ENCODE data around the gene TXNRD3. TPM values are rescaled to one million over a fixed set of nuclear protein-coding genes. Genes with fewer than 3 reads are reported as not detected.

Gene TXNRD3
- total RNA-seq, 1 donor from 2014 or later: 5.1 TPM

DNA sequence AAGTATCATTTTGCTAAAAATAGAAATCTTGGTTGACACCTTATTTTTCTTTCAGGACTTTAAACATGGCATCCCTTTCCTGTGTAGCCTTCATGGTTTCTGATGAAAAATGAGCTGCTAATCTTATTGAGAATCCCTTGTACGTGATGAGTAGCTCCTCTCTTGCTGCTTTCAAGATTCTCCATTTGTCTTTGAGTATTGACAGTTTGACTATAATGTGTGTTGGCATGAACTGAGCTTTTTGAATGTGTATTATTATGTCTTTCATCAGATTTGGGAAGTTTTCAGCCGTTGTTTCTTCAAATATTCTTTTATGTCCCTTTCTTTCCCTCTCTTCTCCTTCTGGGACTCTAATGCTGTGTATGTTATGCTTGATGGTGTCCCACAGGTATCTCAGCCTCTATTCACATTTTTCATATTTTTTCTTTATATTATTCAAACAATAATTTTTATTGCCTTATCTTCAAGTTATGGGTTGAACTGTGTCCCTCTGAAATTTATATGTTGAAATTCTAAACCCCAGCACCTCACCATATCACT, 92.1 kb downstream of the TXNRD3 start:
- intact Hi-C loops (cut with DNase I): no loop called here
- DNase-seq (ENCODE audit: low spot score): no peak

DNA sequence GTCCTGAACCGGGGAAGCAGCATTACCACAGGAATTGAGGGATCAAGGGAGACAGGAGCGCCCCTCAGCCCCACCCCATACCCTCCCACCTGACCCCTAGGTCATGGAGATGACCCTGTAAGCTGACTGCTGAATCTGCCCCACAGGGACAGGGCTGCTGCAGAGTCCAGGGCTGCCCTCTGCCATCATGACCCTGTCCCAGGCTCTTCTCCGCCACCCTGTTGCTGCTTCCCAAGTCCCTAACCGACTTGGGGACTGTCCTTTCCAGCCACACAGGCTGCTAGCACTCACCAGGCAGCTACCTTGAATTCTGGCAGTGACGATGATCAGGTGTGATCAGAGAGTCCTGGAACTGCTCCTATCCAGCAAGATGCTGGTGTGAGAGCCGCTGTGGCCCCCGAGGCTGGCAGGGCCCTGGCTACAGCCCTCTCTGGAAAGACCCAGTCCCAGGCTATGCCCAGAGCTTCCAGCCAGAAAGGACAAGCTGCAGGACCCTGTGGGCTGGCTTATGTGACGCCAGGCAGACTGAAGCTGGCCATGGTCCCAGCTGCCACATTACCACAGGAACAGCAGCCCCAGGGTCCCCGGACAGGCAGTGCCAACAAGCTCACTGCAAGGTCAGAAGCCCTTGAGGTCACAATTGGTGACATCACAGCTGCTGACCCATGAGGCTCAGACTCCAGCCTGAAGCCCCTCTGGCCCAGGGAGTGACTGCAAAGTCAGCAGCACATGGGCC, 96.4 kb downstream of the TXNRD3 start, which contains the start of gene C3orf22:
TSS of gene C3orf22 (minus strand) at position 597 of the 736 bp plus-strand sequence. CDS start 5,542 bp downstream, outside the sequence.
- intact Hi-C loops (cut with DNase I): no loop called here

DNA sequence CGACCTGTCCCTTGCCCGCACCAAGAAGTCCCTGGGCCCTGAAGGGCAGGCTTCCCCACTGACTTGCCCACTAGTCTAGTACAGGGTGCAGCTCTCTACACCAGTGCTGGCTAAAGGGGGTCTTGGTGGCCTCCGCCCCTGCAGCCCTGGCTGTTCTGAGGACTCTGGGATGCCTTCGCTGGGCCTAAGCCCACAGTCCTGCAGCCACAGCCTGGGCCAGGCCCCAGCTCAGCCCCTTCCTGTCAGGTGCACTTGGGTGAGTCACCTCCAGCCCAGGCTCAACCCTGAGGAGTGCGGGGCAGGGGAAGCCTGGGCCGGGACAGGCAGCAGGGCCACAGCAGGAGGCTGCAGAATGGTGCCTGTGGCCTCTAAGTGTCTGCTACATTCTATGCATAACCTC, 97.2 kb downstream of the TXNRD3 start:
- intact Hi-C loops (cut with DNase I): no loop called here
- DNase-seq (ENCODE audit: low spot score): no peak

More for the DNA sequence above, 96.4 kb downstream of the TXNRD3 start, which contains the start of gene C3orf22:
- no peak for DNase-seq (ENCODE audit: low spot score)

DNA sequence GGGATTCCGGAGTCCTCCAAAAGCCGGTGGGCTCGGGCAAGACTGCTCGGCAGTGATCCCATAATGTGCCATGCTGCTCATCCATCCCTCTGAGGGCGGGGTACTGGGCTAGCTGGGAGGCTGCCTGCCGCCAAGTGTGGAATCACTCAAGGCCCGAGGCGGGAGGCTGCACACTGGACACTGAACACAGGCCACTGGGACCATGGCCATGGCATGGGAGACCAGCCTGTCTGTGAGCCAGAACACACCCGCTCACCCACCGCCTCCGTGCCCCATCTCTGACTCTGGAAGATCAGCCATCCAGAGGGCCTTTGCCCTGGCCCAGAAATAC, 97.5 kb downstream of the TXNRD3 start:
- no peak for DNase-seq (ENCODE audit: low spot score)

More for the DNA sequence above, 97.5 kb downstream of the TXNRD3 start:
- intact Hi-C loops (cut with DNase I): no loop called here

Other genes starting within 250 kb of the TXNRD3 start
- 22.0 TPM for gene ZXDC, start 179.2 kb downstream of the TXNRD3 start, total RNA-seq
- not detected for gene UROC1, start 137.4 kb downstream of the TXNRD3 start, total RNA-seq
- gene CHST13, start 131.0 kb downstream of the TXNRD3 start, total RNA-seq: 0.16 TPM
- gene C3orf22, start 96.2 kb downstream of the TXNRD3 start, total RNA-seq: not detected
- gene CHCHD6, start 49.1 kb upstream of the TXNRD3 start, total RNA-seq: 12.1 TPM

All from cardiac septum (tissue), 1 donor.